B cell (primary cell): ENCODE measurements around the gene KRT6B.

ENCODE experiments used
- EZH2 ChIP-seq: IDR thresholded peaks from 2 replicates; pipeline ENCODE4 v1.6.1; 2012; ENCODE audit warnings: borderline replicate concordance, low read depth, mild to moderate bottlenecking, moderate library complexity, low read length; ENCODE audit not compliant: insufficient read depth, poor library complexity, severe bottlenecking
- TF ChIP-seq, protein P1 (sequence below): fragments of 200-600 bp; IDR thresholded peaks from one replicate; pipeline ENCODE4 v1.8.0; 2022; ENCODE audit warnings: antibody characterized with exemption, mild to moderate bottlenecking

DNA sequence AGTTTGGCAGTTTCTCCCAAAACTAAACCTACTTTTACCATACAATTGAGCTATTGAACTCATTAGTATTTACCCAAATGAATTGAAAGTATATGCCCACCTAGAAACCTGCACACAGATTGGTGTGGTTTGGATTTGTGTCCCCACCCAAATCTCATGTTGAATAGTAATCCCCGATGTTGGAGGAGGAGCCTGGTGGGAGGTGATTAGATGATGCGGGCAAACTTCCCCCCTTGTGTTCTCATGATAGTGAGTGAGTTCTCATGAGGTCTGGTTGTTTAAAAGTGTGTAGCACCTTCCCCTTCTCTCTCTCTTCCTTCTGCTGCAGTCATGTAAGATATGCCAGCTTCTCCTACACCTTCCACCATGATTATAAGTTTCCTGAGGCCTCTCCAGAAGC lies 25.7 kb upstream of the KRT6B start:
- TF ChIP-seq, protein P1, sequence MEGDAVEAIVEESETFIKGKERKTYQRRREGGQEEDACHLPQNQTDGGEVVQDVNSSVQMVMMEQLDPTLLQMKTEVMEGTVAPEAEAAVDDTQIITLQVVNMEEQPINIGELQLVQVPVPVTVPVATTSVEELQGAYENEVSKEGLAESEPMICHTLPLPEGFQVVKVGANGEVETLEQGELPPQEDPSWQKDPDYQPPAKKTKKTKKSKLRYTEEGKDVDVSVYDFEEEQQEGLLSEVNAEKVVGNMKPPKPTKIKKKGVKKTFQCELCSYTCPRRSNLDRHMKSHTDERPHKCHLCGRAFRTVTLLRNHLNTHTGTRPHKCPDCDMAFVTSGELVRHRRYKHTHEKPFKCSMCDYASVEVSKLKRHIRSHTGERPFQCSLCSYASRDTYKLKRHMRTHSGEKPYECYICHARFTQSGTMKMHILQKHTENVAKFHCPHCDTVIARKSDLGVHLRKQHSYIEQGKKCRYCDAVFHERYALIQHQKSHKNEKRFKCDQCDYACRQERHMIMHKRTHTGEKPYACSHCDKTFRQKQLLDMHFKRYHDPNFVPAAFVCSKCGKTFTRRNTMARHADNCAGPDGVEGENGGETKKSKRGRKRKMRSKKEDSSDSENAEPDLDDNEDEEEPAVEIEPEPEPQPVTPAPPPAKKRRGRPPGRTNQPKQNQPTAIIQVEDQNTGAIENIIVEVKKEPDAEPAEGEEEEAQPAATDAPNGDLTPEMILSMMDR: no peak
- TF ChIP-seq EZH2: no peak
